DOHH2 (cell line): ENCODE measurements around the gene CYP27A1.
"Not testable (repeated sequence)": the region's sequence is repeated elsewhere in the genome, so short reads cannot be mapped to it uniquely, and the experiment has no call there.

Experiments used
- EZH2phosphoT487 ChIP-seq: fragments of 200-600 bp; sonication (generic); IDR thresholded peaks from 2 replicates; pipeline ENCODE4 v1.6.1; 2017; ENCODE audit warnings: borderline replicate concordance, mild to moderate bottlenecking, antibody characterized with exemption, low read length, moderate library complexity, mixed read lengths
- TF ChIP-seq, protein P1 (sequence below): fragments of 200-600 bp; sonication (generic); IDR thresholded peaks from one replicate; pipeline ENCODE4 v1.5.1; 2014; ENCODE audit warnings: antibody characterized with exemption, mild to moderate bottlenecking, low read depth, low read length; ENCODE audit not compliant: poor library complexity, severe bottlenecking

DNA sequence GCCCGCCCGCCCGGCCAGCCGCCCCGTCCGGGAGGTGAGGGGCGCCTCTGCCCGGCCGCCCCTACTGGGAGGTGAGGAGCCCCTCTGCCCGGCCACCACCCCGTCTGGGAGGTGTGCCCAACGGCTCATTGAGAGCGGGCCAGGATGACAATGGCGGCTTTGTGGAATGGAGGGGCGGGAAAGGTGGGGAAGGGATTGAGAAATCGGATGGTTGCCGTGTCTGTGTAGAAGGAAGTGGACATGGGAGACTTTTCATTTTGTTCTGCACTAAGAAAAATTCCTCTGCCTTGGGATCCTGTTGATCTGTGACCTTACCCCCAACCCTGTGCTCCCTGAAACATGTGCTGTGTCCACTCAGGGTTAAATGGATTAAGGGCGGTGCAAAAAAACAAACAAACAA lies 65.0 kb downstream of the CYP27A1 start:
- TF ChIP-seq, protein P1, sequence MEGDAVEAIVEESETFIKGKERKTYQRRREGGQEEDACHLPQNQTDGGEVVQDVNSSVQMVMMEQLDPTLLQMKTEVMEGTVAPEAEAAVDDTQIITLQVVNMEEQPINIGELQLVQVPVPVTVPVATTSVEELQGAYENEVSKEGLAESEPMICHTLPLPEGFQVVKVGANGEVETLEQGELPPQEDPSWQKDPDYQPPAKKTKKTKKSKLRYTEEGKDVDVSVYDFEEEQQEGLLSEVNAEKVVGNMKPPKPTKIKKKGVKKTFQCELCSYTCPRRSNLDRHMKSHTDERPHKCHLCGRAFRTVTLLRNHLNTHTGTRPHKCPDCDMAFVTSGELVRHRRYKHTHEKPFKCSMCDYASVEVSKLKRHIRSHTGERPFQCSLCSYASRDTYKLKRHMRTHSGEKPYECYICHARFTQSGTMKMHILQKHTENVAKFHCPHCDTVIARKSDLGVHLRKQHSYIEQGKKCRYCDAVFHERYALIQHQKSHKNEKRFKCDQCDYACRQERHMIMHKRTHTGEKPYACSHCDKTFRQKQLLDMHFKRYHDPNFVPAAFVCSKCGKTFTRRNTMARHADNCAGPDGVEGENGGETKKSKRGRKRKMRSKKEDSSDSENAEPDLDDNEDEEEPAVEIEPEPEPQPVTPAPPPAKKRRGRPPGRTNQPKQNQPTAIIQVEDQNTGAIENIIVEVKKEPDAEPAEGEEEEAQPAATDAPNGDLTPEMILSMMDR: not testable (repeated sequence)
- TF ChIP-seq EZH2phosphoT487: not testable (repeated sequence)
